ENCODE data around the gene ZNF311. TPM values are rescaled to one million over a fixed set of nuclear protein-coding genes. Genes with fewer than 3 reads are reported as not detected.

Gene ZNF311
- total and polyA plus RNA-seq, 9 of the 15 experiments (the other 6 are each of a cell fraction or from before 2014, with no cell fraction given), result 5.1 to 10.0 (median 7.5) TPM

DNA sequence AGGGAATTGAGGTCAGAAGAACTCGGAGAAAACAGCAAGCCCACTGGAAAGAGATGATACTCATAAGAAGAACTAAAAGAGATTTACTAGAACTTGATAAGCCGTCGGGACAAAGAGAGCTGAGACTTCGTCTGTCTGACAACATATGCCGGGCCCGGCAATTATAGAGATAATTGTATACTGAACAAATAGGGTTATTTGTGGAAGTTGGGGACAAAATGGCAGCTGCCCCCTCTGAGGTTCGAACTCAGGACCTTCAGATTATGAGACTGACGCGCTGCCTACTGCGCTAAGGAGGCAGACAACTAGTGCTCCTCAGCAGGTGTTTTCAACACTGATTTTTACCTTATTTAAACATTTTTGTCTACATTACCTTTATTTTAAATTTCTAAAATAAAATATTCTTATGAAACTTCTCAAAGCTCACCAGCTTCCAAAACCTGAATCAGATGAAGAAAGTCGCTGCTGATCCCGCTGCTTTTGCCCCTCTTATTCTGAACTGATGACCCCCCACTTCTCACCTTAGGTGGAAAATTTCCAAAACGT, 52.0 kb downstream of the ZNF311 start (continued):
- TF ChIP-seq GATA2 (CRISPR knock-in tag; IDR thresholded peaks at IDR 0.05), result no peak
- TF ChIP-seq ZNF444 (CRISPR knock-in tag; IDR thresholded peaks at IDR 0.05), result no peak
- no peak for TF ChIP-seq RAD51 (IDR thresholded peaks at IDR 0.05; ENCODE audit: borderline replicate concordance, low read depth)
- TF ChIP-seq STAT5A (IDR thresholded peaks at IDR 0.05; ENCODE audit: borderline replicate concordance, low read length), result no peak
- TF ChIP-seq SAP30 (IDR thresholded peaks at IDR 0.05; ENCODE audit: borderline replicate concordance, insufficient read depth, low read depth, low read length, poor library complexity, severe bottlenecking), result no peak
- TF ChIP-seq, protein P1, sequence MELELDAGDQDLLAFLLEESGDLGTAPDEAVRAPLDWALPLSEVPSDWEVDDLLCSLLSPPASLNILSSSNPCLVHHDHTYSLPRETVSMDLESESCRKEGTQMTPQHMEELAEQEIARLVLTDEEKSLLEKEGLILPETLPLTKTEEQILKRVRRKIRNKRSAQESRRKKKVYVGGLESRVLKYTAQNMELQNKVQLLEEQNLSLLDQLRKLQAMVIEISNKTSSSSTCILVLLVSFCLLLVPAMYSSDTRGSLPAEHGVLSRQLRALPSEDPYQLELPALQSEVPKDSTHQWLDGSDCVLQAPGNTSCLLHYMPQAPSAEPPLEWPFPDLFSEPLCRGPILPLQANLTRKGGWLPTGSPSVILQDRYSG (tag; conservative IDR thresholded peaks at IDR 0.05; ENCODE audit: low read depth), result no peak
- peak; percentile 97 for TF ChIP-seq BRD9 (IDR thresholded peaks at IDR 0.05; ENCODE audit: low read depth, partially characterized antibody)
- peak; percentile 77 for TF ChIP-seq CREM (IDR thresholded peaks at IDR 0.05; ENCODE audit: low read depth)
- TF ChIP-seq NEUROD1 (IDR thresholded peaks at IDR 0.05; ENCODE audit: borderline replicate concordance, low read depth, low read length, partially characterized antibody), result no peak
- TF ChIP-seq JUNB (CRISPR knock-in tag; conservative IDR thresholded peaks at IDR 0.05), result no peak
- no peak for TF ChIP-seq NFE2L1 (tag; IDR thresholded peaks at IDR 0.05; ENCODE audit: borderline replicate concordance, low read depth)
- TF ChIP-seq ZBTB7A (IDR thresholded peaks at IDR 0.05; ENCODE audit: borderline replicate concordance, control insufficient read depth, low read depth, low read length), result no peak
- no peak; the same call in 1 of the 2 replicates for TF ChIP-seq HCFC1 (IDR thresholded peaks at IDR 0.05; ENCODE audit: low read depth, low read length)
- no peak for TF ChIP-seq ZNF507 (tag; conservative IDR thresholded peaks at IDR 0.05)
- TF ChIP-seq CBX1 (IDR thresholded peaks at IDR 0.05; ENCODE audit: low read depth), result peak; percentile 69; the same call in 1 of the 2 replicates
- TF ChIP-seq, protein P2, sequence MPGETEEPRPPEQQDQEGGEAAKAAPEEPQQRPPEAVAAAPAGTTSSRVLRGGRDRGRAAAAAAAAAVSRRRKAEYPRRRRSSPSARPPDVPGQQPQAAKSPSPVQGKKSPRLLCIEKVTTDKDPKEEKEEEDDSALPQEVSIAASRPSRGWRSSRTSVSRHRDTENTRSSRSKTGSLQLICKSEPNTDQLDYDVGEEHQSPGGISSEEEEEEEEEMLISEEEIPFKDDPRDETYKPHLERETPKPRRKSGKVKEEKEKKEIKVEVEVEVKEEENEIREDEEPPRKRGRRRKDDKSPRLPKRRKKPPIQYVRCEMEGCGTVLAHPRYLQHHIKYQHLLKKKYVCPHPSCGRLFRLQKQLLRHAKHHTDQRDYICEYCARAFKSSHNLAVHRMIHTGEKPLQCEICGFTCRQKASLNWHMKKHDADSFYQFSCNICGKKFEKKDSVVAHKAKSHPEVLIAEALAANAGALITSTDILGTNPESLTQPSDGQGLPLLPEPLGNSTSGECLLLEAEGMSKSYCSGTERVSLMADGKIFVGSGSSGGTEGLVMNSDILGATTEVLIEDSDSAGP (CRISPR knock-in tag; IDR thresholded peaks at IDR 0.05), result no peak
- peak; percentile 80 for TF ChIP-seq MTA1 (IDR thresholded peaks at IDR 0.05; ENCODE audit: borderline replicate concordance)
- TF ChIP-seq, protein P3, sequence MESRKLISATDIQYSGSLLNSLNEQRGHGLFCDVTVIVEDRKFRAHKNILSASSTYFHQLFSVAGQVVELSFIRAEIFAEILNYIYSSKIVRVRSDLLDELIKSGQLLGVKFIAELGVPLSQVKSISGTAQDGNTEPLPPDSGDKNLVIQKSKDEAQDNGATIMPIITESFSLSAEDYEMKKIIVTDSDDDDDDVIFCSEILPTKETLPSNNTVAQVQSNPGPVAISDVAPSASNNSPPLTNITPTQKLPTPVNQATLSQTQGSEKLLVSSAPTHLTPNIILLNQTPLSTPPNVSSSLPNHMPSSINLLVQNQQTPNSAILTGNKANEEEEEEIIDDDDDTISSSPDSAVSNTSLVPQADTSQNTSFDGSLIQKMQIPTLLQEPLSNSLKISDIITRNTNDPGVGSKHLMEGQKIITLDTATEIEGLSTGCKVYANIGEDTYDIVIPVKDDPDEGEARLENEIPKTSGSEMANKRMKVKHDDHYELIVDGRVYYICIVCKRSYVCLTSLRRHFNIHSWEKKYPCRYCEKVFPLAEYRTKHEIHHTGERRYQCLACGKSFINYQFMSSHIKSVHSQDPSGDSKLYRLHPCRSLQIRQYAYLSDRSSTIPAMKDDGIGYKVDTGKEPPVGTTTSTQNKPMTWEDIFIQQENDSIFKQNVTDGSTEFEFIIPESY (CRISPR knock-in tag; IDR thresholded peaks at IDR 0.05), result peak; percentile 71
- peak in 1 of 2 experiments; percentile 80; a peak in 2 of 3 replicates for TF ChIP-seq CBX3 (IDR thresholded peaks at IDR 0.05; ENCODE audit: borderline replicate concordance in 1 of 2, low read length in 2 of 2)
- TF ChIP-seq ZNF696 (CRISPR knock-in tag; conservative IDR thresholded peaks at IDR 0.05), result no peak
- TF ChIP-seq MEF2D (tag; conservative IDR thresholded peaks at IDR 0.05; ENCODE audit: low read depth), result 0 out of 2 replicates have a peak, but pooled peaks have one; percentile 42
- no peak for TF ChIP-seq ZNF347 (CRISPR knock-in tag; IDR thresholded peaks at IDR 0.05; ENCODE audit: low read depth)
- no peak for TF ChIP-seq NR4A1 (CRISPR knock-in tag; IDR thresholded peaks at IDR 0.05)
- 0 out of 2 replicates have a peak, but pooled peaks have one; percentile 44 for TF ChIP-seq NR4A1 (tag; IDR thresholded peaks at IDR 0.05)
- no peak for TF ChIP-seq ZNF224 (CRISPR knock-in tag; IDR thresholded peaks at IDR 0.05)
- peak; percentile 9; the same call in 1 of the 2 replicates for TF ChIP-seq CBFA2T3 (IDR thresholded peaks at IDR 0.05)
